GM21619 (cell line): ENCODE measurements around the gene HOXC4.
"Not testable (repeated sequence)": the region's sequence is repeated elsewhere in the genome, so short reads cannot be mapped to it uniquely, and the experiment has no call there.

ENCODE experiments used
- ATAC-seq: cut with Tn5 transposase; IDR thresholded peaks from one replicate; pipeline ENCODE4 v1.9.1; 2021; ENCODE audit not compliant: unreplicated experiment

The HOXC4 gene

GRCh38 chr12:54081581-54082396, 28.2 kb downstream of the HOXC4 start:
- not testable (repeated sequence) for ATAC-seq

- no peak for ATAC-seq
Observed at GRCh38 chr12:54082397-54082892, 28.8 kb downstream of the HOXC4 start.

DNA sequence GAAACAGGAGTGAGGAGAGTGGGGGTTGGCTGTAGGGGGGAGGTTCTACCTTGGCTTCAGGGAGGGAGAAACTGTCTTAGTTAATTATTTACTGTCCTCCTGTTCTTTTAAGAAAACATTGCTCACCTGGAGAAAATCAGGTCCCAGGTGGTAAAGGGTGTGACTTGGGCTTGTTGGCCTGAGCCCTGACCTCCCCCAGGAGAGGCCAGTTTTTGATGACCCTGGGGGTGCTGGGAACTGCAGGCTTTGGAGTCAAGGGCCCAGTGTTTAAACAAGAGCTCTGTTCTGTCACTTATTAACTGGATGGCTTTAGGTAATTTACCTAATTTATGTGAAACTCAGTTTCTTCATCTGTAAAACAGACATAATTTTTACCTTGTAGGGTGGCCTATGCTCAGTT, 34.4 kb downstream of the HOXC4 start:
- not testable (repeated sequence) for ATAC-seq

- ATAC-seq: not testable (repeated sequence)
Observed at GRCh38 chr12:54089465-54089864, 35.8 kb downstream of the HOXC4 start.

DNA sequence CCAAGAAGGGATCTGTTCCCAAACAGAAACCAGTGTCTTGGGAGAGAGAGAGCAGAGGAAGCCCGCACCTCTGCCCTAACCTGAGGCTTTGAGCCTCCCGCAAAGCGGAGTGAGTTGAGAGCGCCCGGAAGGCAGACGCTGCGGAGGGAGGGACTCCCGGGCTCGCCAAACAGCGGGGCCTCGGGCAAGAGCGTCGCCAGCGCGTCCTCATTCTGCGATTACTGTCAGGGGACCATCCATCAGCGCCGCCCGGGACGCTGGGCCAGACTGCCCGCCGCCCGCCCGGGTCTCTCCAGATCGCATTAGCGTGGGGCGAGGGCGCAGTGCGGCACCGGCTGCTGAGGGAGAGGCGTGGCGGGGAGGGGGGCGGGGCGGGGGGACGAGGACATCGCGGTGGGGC, 36.7 kb downstream of the HOXC4 start:
- not testable (repeated sequence) for ATAC-seq

GRCh38 chr12:54092943-54093342, 39.3 kb downstream of the HOXC4 start:
- ATAC-seq: not testable (repeated sequence)

- not testable (repeated sequence) for ATAC-seq
Observed at GRCh38 chr12:54095928-54096327, 42.3 kb downstream of the HOXC4 start.

DNA sequence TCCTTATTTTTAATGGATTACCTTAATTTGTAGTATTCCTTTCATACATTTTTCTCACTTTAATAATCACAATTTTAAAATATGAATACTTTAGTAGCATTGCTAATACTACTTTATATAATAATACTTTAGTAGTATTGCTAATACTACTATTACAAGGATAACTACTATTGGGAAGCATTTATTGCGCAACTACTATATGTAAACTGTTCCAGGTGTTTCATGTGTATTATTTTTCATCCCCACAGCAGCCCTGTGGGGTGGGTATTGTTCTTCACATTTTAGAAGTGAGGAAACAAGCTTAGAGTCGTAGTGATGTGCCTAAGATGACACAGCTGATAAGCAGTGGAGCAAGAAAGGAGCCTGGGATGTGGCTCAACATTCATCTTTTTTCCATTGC, 45.0 kb downstream of the HOXC4 start:
- not testable (repeated sequence) for ATAC-seq

DNA sequence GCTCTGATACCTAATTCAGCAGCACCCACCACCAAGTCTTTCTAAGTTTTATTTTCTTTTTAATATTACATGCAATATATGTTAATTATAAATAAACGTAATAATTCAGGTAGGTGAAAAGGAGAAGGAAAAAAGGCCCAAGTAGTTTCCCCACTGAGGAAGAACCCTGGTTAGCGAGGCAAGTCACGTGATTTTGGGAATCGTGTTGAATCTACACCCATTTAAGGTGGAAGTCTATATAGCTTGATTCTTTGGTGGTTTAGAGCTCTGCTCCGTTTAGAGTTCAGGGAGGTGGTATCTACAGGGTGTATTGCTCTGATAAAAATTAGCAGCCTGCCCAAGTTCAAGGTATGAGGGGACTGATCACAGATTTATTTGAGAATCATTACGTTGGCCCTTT, 47.0 kb downstream of the HOXC4 start:
- not testable (repeated sequence) for ATAC-seq

DNA sequence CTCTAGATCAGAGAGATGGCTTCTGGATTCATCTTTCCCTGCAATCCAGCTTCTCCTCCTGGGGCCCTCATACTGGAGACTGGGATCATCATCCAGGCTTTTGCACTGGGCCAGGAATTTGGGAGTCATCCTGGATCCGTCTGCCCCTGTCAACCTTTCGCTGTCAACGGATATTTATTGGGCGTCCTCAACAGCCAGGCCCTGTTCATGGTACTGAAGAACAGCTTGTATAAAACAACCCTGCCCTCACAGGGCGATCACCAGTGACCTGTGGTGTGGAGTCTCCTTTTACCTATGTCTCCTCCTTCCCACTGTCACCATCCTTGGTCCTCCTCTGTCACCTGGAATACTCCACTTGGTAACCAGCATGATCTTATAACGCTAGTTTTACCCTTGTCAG, 48.6 kb downstream of the HOXC4 start:
- ATAC-seq: not testable (repeated sequence)

- not testable (repeated sequence) for ATAC-seq
Observed at GRCh38 chr12:54103827-54104226, 50.2 kb downstream of the HOXC4 start.
